GM10847 (cell line): ENCODE results near the gene FCRL4.

Source experiments
- POLR2A ChIP-seq: IDR thresholded peaks from 2 replicates; pipeline ENCODE4 v1.6.1; 2011; ENCODE audit not compliant: insufficient read length; ENCODE audit errors: extremely low read depth

FCRL4 gene

GRCh38 chr1:157566484-157567300 is 31.2 kb downstream of the FCRL4 start:
- TF ChIP-seq POLR2A, result no peak

DNA sequence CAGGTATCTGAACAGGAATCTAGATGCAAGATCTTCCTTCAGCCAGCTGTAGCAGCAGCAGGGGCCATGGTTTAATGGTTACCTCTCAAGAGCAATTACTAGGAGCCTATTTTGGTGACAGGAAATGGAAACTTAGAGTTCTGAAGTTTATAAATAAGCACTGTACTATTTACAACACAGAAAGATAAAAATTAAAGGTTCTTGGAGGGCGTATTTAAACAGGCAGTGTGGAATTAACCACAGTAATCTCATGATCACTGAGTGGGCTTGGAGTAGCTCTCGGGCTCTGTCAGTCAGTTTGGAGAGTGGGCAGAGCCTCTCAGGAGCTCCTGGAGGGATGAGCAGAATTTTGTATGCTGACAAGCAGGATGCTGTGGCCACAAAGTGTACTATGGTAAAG is 35.4 kb downstream of the FCRL4 start:
- TF ChIP-seq POLR2A, result no peak

GRCh38 chr1:157558119-157558518 is 39.8 kb downstream of the FCRL4 start:
- TF ChIP-seq POLR2A, result no peak

DNA sequence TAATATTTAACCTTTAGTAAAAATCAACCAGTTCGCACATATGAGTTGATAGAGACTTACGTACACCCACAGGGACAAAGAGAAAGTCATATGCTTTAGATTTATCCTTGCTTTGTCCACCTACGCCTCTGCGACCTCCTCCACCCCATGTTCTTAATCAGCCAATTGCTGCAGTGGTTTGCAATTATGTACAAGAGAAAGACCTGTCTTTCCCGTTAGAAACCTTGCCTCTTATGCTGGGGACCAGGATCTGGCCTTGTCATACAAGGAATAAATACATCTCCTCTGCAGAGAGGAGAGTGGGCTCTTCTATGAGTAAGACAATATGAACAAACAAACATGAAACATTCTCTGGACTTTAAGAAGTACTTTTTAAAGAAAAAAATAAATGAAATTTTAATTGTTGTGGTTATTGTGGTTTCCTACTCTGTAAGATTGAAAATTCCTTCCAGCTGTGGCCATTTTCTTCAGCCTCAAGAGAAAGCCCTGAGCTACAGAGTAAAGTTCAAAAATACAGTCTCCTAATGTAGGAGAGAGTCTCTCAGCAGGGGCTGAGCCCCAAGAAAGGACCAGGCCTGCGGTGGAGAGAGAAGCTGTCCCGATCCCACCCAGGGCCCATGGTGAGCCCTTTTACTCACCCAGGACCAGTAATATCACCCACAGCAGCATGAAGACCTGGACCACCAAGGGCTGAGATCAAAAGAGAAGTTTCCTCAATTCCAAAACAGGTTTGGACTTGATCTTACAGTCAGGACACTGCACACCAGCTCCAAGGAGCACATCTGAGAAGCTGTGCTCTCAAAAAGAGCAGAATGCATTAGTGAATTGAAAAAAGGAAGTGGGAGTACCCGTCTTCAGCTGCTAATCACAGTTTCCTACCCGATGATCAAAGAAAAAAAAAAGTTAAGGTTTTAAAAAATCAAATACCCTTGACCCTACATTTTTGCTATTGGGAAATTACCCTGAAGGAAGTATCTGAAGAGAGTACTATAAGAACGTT is 45.9 kb downstream of the FCRL4 start, which contains the start of gene FCRL5:
Gene FCRL5, minus strand, starts transcription at position 822 of the 1,000 bp plus-strand sequence. Its CDS starts 153 bp downstream, at position 669.
- TF ChIP-seq POLR2A, result no peak

GRCh38 chr1:157542676-157543075 is 55.2 kb downstream of the FCRL4 start:
- no peak for TF ChIP-seq POLR2A

DNA sequence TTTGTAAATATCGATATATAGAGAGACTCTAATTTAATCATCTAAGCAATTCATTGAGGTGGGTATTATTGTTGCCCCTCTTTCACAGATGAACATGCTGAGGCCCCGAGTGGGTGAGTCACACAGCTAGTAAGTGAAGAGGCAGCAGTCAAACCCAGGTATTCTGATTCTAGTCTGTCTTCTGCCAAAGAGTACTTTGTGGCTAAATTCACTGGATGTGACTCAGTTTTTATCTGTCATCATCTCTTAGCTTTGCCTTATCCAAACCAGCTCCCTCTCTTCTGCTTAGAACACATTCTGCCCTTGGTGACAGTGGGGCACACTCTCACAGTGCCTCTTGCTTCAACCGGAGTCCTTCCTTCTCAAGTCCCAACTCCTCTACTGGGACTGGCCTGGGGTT is 57.0 kb downstream of the FCRL4 start:
- no peak for TF ChIP-seq POLR2A

GRCh38 chr1:157540160-157540748 is 57.6 kb downstream of the FCRL4 start:
- no peak for TF ChIP-seq POLR2A

DNA sequence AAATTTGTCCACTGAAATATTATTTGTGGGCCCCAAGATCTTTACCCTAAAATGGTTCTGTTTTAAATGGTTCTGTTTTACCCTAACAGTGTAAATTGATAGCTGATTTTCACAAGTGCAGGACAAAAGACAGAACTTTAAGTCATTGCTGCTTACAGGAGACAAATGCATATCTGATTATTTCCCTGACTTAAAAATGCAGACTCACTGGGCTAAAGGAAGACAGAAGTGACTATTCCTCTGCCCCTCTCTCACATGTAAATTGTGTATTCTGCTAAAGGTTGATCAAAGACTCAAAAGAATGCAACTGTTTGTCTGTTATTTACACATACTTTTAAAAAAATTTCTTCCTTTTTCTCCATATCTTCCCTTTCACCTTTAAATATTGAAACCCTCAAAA is 58.3 kb downstream of the FCRL4 start:
- TF ChIP-seq POLR2A, result no peak

- TF ChIP-seq POLR2A, result no peak
Measured at GRCh38 chr1:157532569-157532968, 65.3 kb downstream of the FCRL4 start.

DNA sequence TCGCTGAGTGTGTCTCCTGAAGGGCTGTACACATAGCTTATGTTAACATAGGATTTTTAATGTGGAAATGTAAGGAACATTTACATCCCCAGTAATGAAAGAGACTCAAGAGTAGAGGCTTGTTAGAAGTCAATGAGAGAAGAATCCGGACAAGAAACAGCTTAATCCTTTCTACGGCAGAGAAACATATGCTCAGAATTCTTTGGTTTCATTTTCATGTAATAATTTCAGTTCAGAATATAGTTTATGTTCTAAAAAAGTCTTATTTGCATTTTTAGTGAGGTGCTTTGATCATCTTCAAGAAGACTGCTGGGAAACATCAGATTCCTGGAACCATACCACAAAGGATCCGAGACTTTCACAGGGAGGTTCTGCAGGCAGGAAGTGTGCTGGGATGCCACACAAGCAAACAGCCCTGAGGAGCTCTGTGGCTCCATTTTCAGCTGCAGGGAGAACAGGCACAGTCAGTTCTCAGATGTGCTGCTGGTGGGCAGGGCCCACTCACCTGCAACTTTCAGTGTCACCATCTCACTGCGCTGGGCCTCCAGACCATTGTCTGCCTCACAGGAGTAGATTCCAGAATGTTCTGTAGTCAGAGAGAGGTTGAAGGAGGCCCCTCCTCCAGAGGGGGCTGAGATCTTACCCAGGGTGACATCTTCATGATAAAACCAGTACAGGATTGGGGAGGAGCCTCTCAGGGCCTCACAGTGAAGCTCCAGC is 74.0 kb downstream of the FCRL4 start:
- TF ChIP-seq POLR2A, result no peak
